H1 (cell line): ENCODE results near the gene MAP2K1. TPM values are rescaled to one million over a fixed set of nuclear protein-coding genes. Genes with fewer than 3 reads are reported as not detected.
A peak's percentile ranks its signal among the peaks of the same experiment; 100 is the strongest.

Experiments
- CTCF ChIA-PET: fragments of 300-600 bp; sonication (Branson Sonifier 250); formaldehyde crosslinking; loops from one replicate; lab custom pipeline; 2021; ENCODE audit not compliant: partially characterized antibody; lab: Charles Lee
- POLR2A ChIA-PET: fragments of 300-600 bp; sonication (Branson Sonifier 250); formaldehyde crosslinking; loops from one replicate; lab custom pipeline; 2021; ENCODE audit warnings: inconsistent platforms; ENCODE audit not compliant: partially characterized antibody; lab: Charles Lee
- DNase-seq, 2 experiments: peaks; one replicate each; pipeline versions ENCODE4 v3.0.0 to v3.0.0-alpha.2; 2010 to 2022; ENCODE audit warnings: low spot score in 2 of 2, low read depth in 1 of 2, mixed read lengths in 1 of 2
- FAIRE-seq: peaks from 2 replicates; lab custom pipeline; 2011; peaks lifted over from hg19 to GRCh38; lab: Jason Lieb, UNC
- H2AFZ ChIP-seq: 2 replicates; pipeline ENCODE4 v1.8.1; 2012; ENCODE audit warnings: low read length, inconsistent platforms
- H2AK5ac ChIP-seq: 2 replicates; pipeline ENCODE4 v1.6.1; 2013; ENCODE audit warnings: low read depth, low read length
- H2BK120ac ChIP-seq: replicated peaks from 2 replicates; pipeline ENCODE3; 2013; ENCODE audit warnings: low read depth, low read length, inconsistent platforms
- H2BK12ac ChIP-seq: 2 replicates; pipeline ENCODE4 v1.6.1; 2013; ENCODE audit warnings: low read depth, low read length
- H2BK15ac ChIP-seq: 2 replicates; pipeline ENCODE4 v1.6.1; 2013; ENCODE audit warnings: low read length
- H2BK20ac ChIP-seq: 2 replicates; pipeline ENCODE4 v1.6.1; 2013; ENCODE audit warnings: low read length
- H2BK5ac ChIP-seq: 2 replicates; pipeline ENCODE4 v1.6.1; 2013; ENCODE audit warnings: low read depth, low read length
- H3K14ac ChIP-seq: 2 replicates; pipeline ENCODE4 v1.6.1; 2013; ENCODE audit warnings: inconsistent platforms; ENCODE audit not compliant: insufficient read length
- H3K18ac ChIP-seq: 2 replicates; pipeline ENCODE4 v1.6.1; 2013; ENCODE audit warnings: low read length; ENCODE audit errors: extremely low read depth
- H3K23ac ChIP-seq: 2 replicates; pipeline ENCODE4 v1.6.1; 2013; ENCODE audit warnings: inconsistent platforms; ENCODE audit not compliant: insufficient read length
- H3K23me2 ChIP-seq: 2 replicates; pipeline ENCODE4 v1.6.1; 2013; ENCODE audit warnings: low read depth, low read length
- H3K27ac ChIP-seq: 2 replicates; pipeline ENCODE4 v1.6.1; 2011; ENCODE audit warnings: low read depth, low read length, inconsistent platforms
- H3K27me3 ChIP-seq, 4 experiments: replicated peaks in 1 of 4; 1 replicate in 1 of 4; 2 replicates in 3 of 4; pipeline versions ENCODE4 v1.6.1 to v1.8.1; 2011 to 2013; ENCODE audit warnings: low read length in 3 of 4, mild to moderate bottlenecking in 3 of 4, inconsistent platforms in 2 of 4, mixed read lengths in 2 of 4, moderate library complexity in 1 of 4; ENCODE audit not compliant: control insufficient read depth in 3 of 4, insufficient read depth in 3 of 4; ENCODE audit errors: extremely low read depth in 1 of 4
- H3K36me3 ChIP-seq, 4 experiments: 2 replicates each; pipeline versions ENCODE4 v1.6.1 to v1.8.1; 2011 to 2013; ENCODE audit warnings: mild to moderate bottlenecking in 4 of 4, low read length in 3 of 4, moderate library complexity in 2 of 4, control low read depth in 1 of 4, inconsistent platforms in 1 of 4; ENCODE audit not compliant: insufficient read depth in 4 of 4, control insufficient read depth in 2 of 4
- H3K4ac ChIP-seq: replicated peaks from 2 replicates; pipeline ENCODE3; 2013; ENCODE audit warnings: low read length, low read depth, mixed read lengths, inconsistent platforms; ENCODE audit not compliant: insufficient read length
- H3K4me1 ChIP-seq, 4 experiments: replicated peaks in 1 of 4; 1 replicate in 1 of 4; 2 replicates in 3 of 4; pipeline versions ENCODE4 v1.6.1 to v1.8.1; 2011 to 2013; ENCODE audit warnings: low read length in 3 of 4, inconsistent platforms in 2 of 4, mixed read lengths in 1 of 4; ENCODE audit not compliant: insufficient read depth in 4 of 4, control insufficient read depth in 3 of 4
- H3K4me2 ChIP-seq, 2 experiments: 2 replicates each; pipeline versions ENCODE4 v1.6.1 to v1.8.1; 2011 to 2013; ENCODE audit warnings: low read depth in 2 of 2, low read length in 2 of 2, control low read depth in 1 of 2, inconsistent platforms in 1 of 2, mild to moderate bottlenecking in 1 of 2; ENCODE audit not compliant: insufficient read depth in 1 of 2
- H3K4me3 ChIP-seq, 4 experiments: fragments of 200-600, 300-600 bp in 1 of 4; sonication (generic), shearing (Covaris generic), sonication (Bioruptor Twin) in 1 of 4; 2 replicates each; pipeline versions ENCODE4 v1.5.1 to v1.8.1; 2011 to 2016; ENCODE audit warnings: low read length in 4 of 4, low read depth in 3 of 4, control low read depth in 2 of 4, inconsistent platforms in 2 of 4, mild to moderate bottlenecking in 2 of 4, mixed read lengths in 1 of 4, moderate library complexity in 1 of 4; ENCODE audit not compliant: insufficient read depth in 2 of 4; ENCODE audit errors: extremely low read depth in 1 of 4
- H3K56ac ChIP-seq: replicated peaks from 2 replicates; pipeline ENCODE3; 2013; ENCODE audit warnings: low read depth, mild to moderate bottlenecking, mixed read lengths, low read length, inconsistent platforms; ENCODE audit not compliant: insufficient read length
- H3K79me1 ChIP-seq: 2 replicates; pipeline ENCODE4 v1.6.1; 2013; ENCODE audit warnings: low read depth, low read length, control low read depth
- H3K79me2 ChIP-seq, 2 experiments: 2 replicates each; pipeline versions ENCODE4 v1.6.1 to v1.8.1; 2012 to 2013; ENCODE audit warnings: low read length in 2 of 2, mild to moderate bottlenecking in 2 of 2, inconsistent platforms in 1 of 2; ENCODE audit not compliant: insufficient read depth in 2 of 2, control insufficient read depth in 1 of 2
- H3K9ac ChIP-seq, 4 experiments: replicated peaks in 1 of 4; 1 replicate in 1 of 4; 2 replicates in 3 of 4; pipeline versions ENCODE4 v1.6.1 to v1.8.1; 2011 to 2013; ENCODE audit warnings: low read depth in 3 of 4, low read length in 3 of 4, control low read depth in 2 of 4, mild to moderate bottlenecking in 2 of 4, moderate library complexity in 2 of 4, inconsistent platforms in 1 of 4; ENCODE audit errors: extremely low read depth in 1 of 4
- H3K9me3 ChIP-seq, 2 experiments: 2 replicates each; pipeline versions ENCODE4 v1.6.1 to v1.8.1; 2012 to 2013; ENCODE audit warnings: mild to moderate bottlenecking in 2 of 2, moderate library complexity in 2 of 2, control low read depth in 1 of 2, inconsistent platforms in 1 of 2, low read depth in 1 of 2, low read length in 1 of 2, mixed read lengths in 1 of 2; ENCODE audit not compliant: insufficient read depth in 2 of 2
- H4K20me1 ChIP-seq, 2 experiments: replicated peaks in 1 of 2; 2 replicates each; pipeline versions ENCODE3 to v1.8.1; 2011 to 2013; ENCODE audit warnings: inconsistent platforms in 2 of 2, low read length in 2 of 2, mild to moderate bottlenecking in 1 of 2; ENCODE audit not compliant: insufficient read depth in 2 of 2, control insufficient read depth in 1 of 2
- H4K5ac ChIP-seq: 2 replicates; pipeline ENCODE4 v1.6.1; 2013; ENCODE audit warnings: low read length, low read depth, mixed read lengths, inconsistent platforms; ENCODE audit not compliant: insufficient read length
- H4K8ac ChIP-seq: 2 replicates; pipeline ENCODE4 v1.8.0; 2013; ENCODE audit warnings: mild to moderate bottlenecking, moderate library complexity, low read length, inconsistent platforms; ENCODE audit not compliant: insufficient read depth; ENCODE audit errors: extremely low read depth
- H4K91ac ChIP-seq: replicated peaks from 2 replicates; pipeline ENCODE3; 2013; ENCODE audit warnings: low read length, mixed read lengths, inconsistent platforms; ENCODE audit not compliant: insufficient read length
- FOSL1 ChIP-seq: IDR thresholded peaks from 2 replicates; pipeline ENCODE4 v1.6.1; 2011; ENCODE audit warnings: mild to moderate bottlenecking, low read depth, low read length, moderate library complexity; ENCODE audit not compliant: insufficient read depth
- SIRT6 ChIP-seq: IDR thresholded peaks from one replicate; pipeline ENCODE4 v1.7.1; 2012; ENCODE audit warnings: low read length, inconsistent platforms
- TAF7 ChIP-seq: optimal IDR thresholded peaks from 2 replicates; pipeline ENCODE3; 2011; ENCODE audit warnings: low read depth, mild to moderate bottlenecking, inconsistent platforms, low read length, moderate library complexity, borderline replicate concordance
- WGBS, 2 experiments: shearing (Covaris generic) in 1 of 2; methylation state at CpG; one replicate each; pipeline versions ENCODE4 v1.1.6 to v1.1.7; 2013 to 2015; ENCODE audit warnings: low lambda C conversion rate in 2 of 2, mixed read lengths in 2 of 2, inconsistent platforms in 1 of 2, low coverage in 1 of 2, missing lambda C conversion rate in 1 of 2; ENCODE audit not compliant: insufficient replicate concordance in 2 of 2, insufficient coverage in 1 of 2, insufficient read length in 1 of 2; ENCODE audit errors: extremely low coverage in 1 of 2, missing lambda C conversion rate in 1 of 2; 5-methylcytosine and 5-hydroxymethylcytosine counted together
- polyA plus RNA-seq, 7 experiments: library from polyadenylated mRNA; depleted of rRNA in 3 of 7; stranded (reverse) in 5 of 7; unstranded in 2 of 7; fragments of >200 nt in 5 of 7; fragments of 200-250 nt in 2 of 7; gene quantifications; 1 replicate in 5 of 7; 2 replicates in 1 of 7; 4 replicates in 1 of 7; pipeline versions ENCODE4 v1.2.1 to v1.2.3, GENCODE V29; 2011 to 2013; ENCODE audit warnings: missing spikeins in 2 of 7, mixed read lengths in 2 of 7
- total RNA-seq: library from RNA; stranded (reverse); fragmentation: NEBNext Ultra II Directional; extraction: Animal tissue kit (Norgen Biotek cat#: 25700); gene quantifications from 2 replicates; pipeline ENCODE4 v1.2.1, GENCODE V29; 2021

Gene MAP2K1
- total and polyA plus RNA-seq, 2 of the 8 experiments (the other 6 are each of a cell fraction or from before 2014, with no cell fraction given): 54.7 to 78.2 TPM

GRCh38 chr15:66403323-66403722 is 16.6 kb downstream of the MAP2K1 start:
- Histone ChIP-seq H3K9me3 (no peaks in the 10 kb centered on the region), H2AFZ (no peak overlapping the region), H3K14ac (no peak overlapping the region), H2BK20ac (0 out of 2 replicates have a peak overlapping the region, but pooled peaks have one; percentile 55), H3K27me3 (no peaks in the 10 kb centered on the region), H3K23me2 (no peaks in the 10 kb centered on the region), H4K91ac (no peak overlapping the region), H3K4me3 (peak overlapping the region in 1 of 4 experiments; percentile 26; a peak in 1 of 8 replicates), H2AK5ac (no peak overlapping the region), H2BK5ac (peak overlapping the region; percentile 45; the same call in 1 of the 2 replicates), H3K79me2 (peaks cover 11 to 94% of the 10 kb centered on the region in 2 experiments), H3K4me1 (peaks cover 1 to 21% (median 14%) of the 10 kb centered on the region in 4 experiments; a peak in 6 of 7 replicates), H4K8ac (no peak overlapping the region), H3K4ac (no peak overlapping the region), H3K36me3 (peaks cover 0 to 5% (median 0%) of the 10 kb centered on the region in 4 experiments; a peak in 1 of 8 replicates), H4K5ac (no peak overlapping the region), H2BK15ac (no peak overlapping the region), H4K20me1 (peaks cover 0 to 2% of the 10 kb centered on the region in 2 experiments), H3K56ac (no peak overlapping the region), H3K79me1 (peaks cover 2% of the 10 kb centered on the region), H3K18ac (no peak overlapping the region), H3K4me2 (peak overlapping the region in 1 of 2 experiments; percentile 3; a peak in 1 of 4 replicates), H3K27ac (no peak overlapping the region), H3K23ac (no peak overlapping the region), H3K9ac (no peak overlapping the region), H2BK12ac (no peak overlapping the region; the same call in 1 of the 2 replicates), H2BK120ac (no peak overlapping the region)
- ChIA-PET POLR2A (interaction anchor here (0.7 to 7.9 kb wide), 12 partner anchors 8 to 141 kb away, joined by 3 to 64 read pairs (median 4); partner anchors contain the start of genes RPL4, SNAPC5 and ZWILCH), CTCF (interaction anchor here (0.5 to 6.3 kb wide), 11 partner anchors 9 to 95 kb away, joined by 3 to 47 read pairs (median 11); partner anchors contain the start of genes MAP2K1 and SNAPC5)
- no peak for FAIRE-seq
- DNase-seq: no peak
- WGBS, 2 experiments: 84% methylated on average over 5 of the region's 5 CpGs; no CpG with 5 or more reads in 1 of the 2 experiments
- TF ChIP-seq SIRT6 (no peak), TAF7 (no peak), FOSL1 (no peak)
